BJ (cell line): ENCODE measurements around the gene CEND1. TPM values are rescaled to one million over a fixed set of nuclear protein-coding genes. Genes with fewer than 3 reads are reported as not detected.

Experiments
- CTCF ChIA-PET: fragments of 350-600 bp; formaldehyde crosslinking; extraction: SDS; loops from one replicate; lab custom pipeline; 2021; ENCODE audit warnings: antibody characterized with exemption, inconsistent platforms; lab: Yijun Ruan, JAX
- POLR2A ChIA-PET: fragments of 300-600 bp; sonication (Branson Sonifier 250); formaldehyde crosslinking; extraction: SDS; loops from one replicate; lab custom pipeline; 2021; ENCODE audit warnings: antibody characterized with exemption; lab: Charles Lee
- DNase-seq: peaks from one replicate; pipeline ENCODE4 v3.0.0-alpha.2; 2011; ENCODE audit warnings: low read depth
- H3K27me3 ChIP-seq: 2 replicates; pipeline ENCODE4 v1.6.0; 2011; ENCODE audit warnings: low read length; ENCODE audit not compliant: control insufficient read depth, insufficient read depth
- H3K36me3 ChIP-seq: 2 replicates; pipeline ENCODE4 v1.5.1; 2011; ENCODE audit warnings: low read length; ENCODE audit not compliant: control insufficient read depth, insufficient read depth
- H3K4me3 ChIP-seq: 2 replicates; pipeline ENCODE4 v1.5.1; 2011; ENCODE audit warnings: low read depth, mild to moderate bottlenecking, control low read depth, low read length
- CTCF ChIP-seq: IDR thresholded peaks from 2 replicates; pipeline ENCODE4 v1.5.1; 2011; ENCODE audit warnings: low read depth, mild to moderate bottlenecking, control low read depth, inconsistent platforms, low read length, moderate library complexity; ENCODE audit not compliant: insufficient read depth
- polyA plus RNA-seq: library from polyadenylated mRNA; depleted of rRNA; stranded (reverse); fragments of >200 nt; gene quantifications from 2 replicates; pipeline ENCODE4 v1.2.3, GENCODE V29; 2011

CEND1 gene
- polyA plus RNA-seq, 1 experiment: 0.23 TPM

GRCh38 chr11:770642-771616, 19.0 kb downstream of the CEND1 start:
- POLR2A ChIA-PET: no interaction called here
- no peak for TF ChIP-seq CTCF
- H3K36me3 ChIP-seq: peaks cover 37% of the 10 kb centered on the region
- CTCF ChIA-PET: interaction anchor here (0.8 kb wide), 1 partner anchor 42 kb away, joined by 3 read pairs; no protein-coding TSS in a partner anchor
- no peaks in the 10 kb centered on the region for H3K27me3 ChIP-seq
- no peak overlapping the region for H3K4me3 ChIP-seq
- no peak for DNase-seq

GRCh38 chr11:769887-770641, 19.8 kb downstream of the CEND1 start:
- peaks cover 40% of the 10 kb centered on the region for H3K36me3 ChIP-seq
- CTCF ChIA-PET: no interaction called here
- H3K27me3 ChIP-seq: no peaks in the 10 kb centered on the region
- H3K4me3 ChIP-seq: no peak overlapping the region
- POLR2A ChIA-PET: no interaction called here
- no peak for DNase-seq
- no peak for TF ChIP-seq CTCF

DNA sequence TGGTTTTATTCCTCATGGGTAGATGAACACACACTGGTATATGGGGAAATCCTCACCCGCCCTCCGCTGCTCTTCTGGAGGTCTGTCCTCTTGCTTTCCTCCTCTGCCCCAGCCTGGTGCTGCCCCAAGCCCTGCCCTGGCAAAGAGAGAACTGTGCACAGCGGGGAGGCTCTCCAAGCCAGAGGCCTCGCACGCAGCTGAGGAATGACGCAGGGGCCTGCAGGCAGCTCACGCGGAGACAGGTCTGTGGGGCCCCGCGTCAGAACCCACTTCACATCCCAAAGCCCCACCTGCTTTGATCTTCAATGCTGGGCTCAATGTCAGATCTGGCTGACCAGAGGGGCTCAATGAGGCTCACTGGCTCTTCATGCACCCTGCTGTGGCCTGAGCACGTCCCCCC, 22.7 kb downstream of the CEND1 start:
- TF ChIP-seq CTCF: no peak
- H3K4me3 ChIP-seq: no peak overlapping the region
- peaks cover 39% of the 10 kb centered on the region for H3K36me3 ChIP-seq
- DNase-seq: no peak
- POLR2A ChIA-PET: interaction anchor here (0.7 kb wide), 1 partner anchor 320 kb away, joined by 4 read pairs; no protein-coding TSS in a partner anchor
- no peaks in the 10 kb centered on the region for H3K27me3 ChIP-seq
- CTCF ChIA-PET: no interaction called here

- POLR2A ChIA-PET: no interaction called here
- no peaks in the 10 kb centered on the region for H3K27me3 ChIP-seq
- DNase-seq: no peak
- H3K36me3 ChIP-seq: peaks cover 37% of the 10 kb centered on the region
- TF ChIP-seq CTCF: no peak
- CTCF ChIA-PET: interaction anchor here (1.4 to 1.5 kb wide), 2 partner anchors 17 to 20 kb away, joined by 6 to 8 read pairs; partner anchors contain the start of gene TALDO1
- H3K4me3 ChIP-seq: no peak overlapping the region
These were observed 23.0 kb downstream of the CEND1 start for GRCh38 chr11:766936-767210.
